Brain microvascular endothelial cell (primary cell): ENCODE measurements around the gene CRAT.

Experiments used
- DNase-seq: peaks from one replicate; pipeline ENCODE4 v3.0.0-alpha.2; 2020
- H3K27ac ChIP-seq: fragments of 250-450 bp; sonication (Bioruptor Pico); 2 replicates; pipeline ENCODE4 v1.5.1; 2020; ENCODE audit warnings: mild to moderate bottlenecking, moderate library complexity
- H3K27me3 ChIP-seq: fragments of 250-450 bp; sonication (Bioruptor Pico); replicated peaks from 2 replicates; pipeline ENCODE4 v1.5.1; 2020; ENCODE audit warnings: mild to moderate bottlenecking
- H3K36me3 ChIP-seq: fragments of 250-450 bp; sonication (Bioruptor Pico); replicated peaks from 2 replicates; pipeline ENCODE4 v1.5.1; 2020; ENCODE audit warnings: mild to moderate bottlenecking
- H3K4me3 ChIP-seq: 2 replicates; pipeline ENCODE4 v1.5.1; 2011; ENCODE audit warnings: low read depth, mild to moderate bottlenecking, control low read depth, low read length, moderate library complexity
- in situ Hi-C: cut with HindIII; loops from 2 replicates; pipeline ENCODE4 v1.10.0; 2017; ENCODE audit warnings: low sequenced_read_pairs, low pct_ligation_motif_present
- TF ChIP-seq, protein P1 (sequence below): IDR thresholded peaks from 2 replicates; pipeline ENCODE4 v1.5.1; 2011; ENCODE audit warnings: low read depth, mild to moderate bottlenecking, moderate library complexity, low read length, control low read depth, inconsistent platforms; ENCODE audit errors: missing control alignments

The CRAT gene

DNA sequence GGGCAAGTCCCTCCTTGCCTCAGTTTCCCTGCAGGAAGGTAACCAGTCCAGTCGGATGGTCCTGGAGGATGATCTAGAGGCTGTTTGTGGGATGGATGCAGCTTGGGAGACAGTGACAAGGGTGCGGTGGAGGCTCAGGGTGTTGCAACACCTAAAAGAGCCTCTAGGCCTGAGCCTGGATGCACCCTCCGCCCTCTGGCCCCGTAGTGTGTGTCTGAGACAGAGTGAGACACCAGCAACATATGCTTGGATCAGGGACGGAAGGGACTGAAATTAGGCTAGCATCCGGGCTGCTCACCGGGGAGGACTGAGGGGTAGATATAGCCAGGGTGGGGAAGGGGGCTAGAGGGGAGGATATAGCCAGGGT, 1.1 kb downstream of the CRAT start:
- in situ Hi-C loops: no loop called here
- DNase-seq: no peak
- TF ChIP-seq, protein P1, sequence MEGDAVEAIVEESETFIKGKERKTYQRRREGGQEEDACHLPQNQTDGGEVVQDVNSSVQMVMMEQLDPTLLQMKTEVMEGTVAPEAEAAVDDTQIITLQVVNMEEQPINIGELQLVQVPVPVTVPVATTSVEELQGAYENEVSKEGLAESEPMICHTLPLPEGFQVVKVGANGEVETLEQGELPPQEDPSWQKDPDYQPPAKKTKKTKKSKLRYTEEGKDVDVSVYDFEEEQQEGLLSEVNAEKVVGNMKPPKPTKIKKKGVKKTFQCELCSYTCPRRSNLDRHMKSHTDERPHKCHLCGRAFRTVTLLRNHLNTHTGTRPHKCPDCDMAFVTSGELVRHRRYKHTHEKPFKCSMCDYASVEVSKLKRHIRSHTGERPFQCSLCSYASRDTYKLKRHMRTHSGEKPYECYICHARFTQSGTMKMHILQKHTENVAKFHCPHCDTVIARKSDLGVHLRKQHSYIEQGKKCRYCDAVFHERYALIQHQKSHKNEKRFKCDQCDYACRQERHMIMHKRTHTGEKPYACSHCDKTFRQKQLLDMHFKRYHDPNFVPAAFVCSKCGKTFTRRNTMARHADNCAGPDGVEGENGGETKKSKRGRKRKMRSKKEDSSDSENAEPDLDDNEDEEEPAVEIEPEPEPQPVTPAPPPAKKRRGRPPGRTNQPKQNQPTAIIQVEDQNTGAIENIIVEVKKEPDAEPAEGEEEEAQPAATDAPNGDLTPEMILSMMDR: no peak
- no peaks in the 10 kb centered on the region for H3K36me3 ChIP-seq
- H3K27me3 ChIP-seq: no peaks in the 10 kb centered on the region
- no peak overlapping the region for H3K4me3 ChIP-seq
- H3K27ac ChIP-seq: no peak overlapping the region

DNA sequence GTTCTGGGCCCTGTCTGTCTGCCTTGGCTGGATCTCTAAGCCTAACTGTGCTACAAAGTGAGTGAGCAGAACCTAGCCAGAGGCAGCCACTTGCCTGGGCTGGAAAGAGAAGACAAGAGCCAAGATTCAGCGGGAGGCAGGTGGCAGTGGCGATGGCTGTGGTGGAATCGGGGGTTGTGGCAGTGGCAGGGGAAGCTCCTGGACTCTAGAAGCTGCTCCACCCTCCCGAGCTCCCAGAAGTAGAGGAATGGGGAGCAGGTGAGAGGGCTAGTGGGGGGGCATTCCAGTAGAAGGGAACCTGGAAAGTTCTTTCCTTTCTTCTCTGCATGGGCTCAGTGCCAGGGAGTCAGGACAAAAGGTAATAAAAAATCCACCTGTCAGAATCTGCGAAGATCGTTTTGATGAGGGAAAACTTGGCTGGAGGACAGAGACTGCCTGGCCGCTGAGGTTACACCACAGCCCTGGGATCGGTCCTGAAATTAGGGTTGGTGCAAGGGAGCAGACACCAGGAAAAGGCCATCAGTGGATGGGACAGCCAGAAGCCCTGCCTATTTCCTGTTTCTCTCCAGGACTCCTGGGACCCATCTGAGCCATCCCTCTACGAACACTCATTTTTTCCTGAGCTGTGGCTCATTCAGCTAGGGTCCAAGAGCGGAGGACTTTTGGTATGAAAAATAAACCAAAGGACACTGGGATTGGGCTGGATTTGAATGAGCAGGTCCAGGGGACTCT, 1.6 kb downstream of the CRAT start:
- no peaks in the 10 kb centered on the region for H3K27me3 ChIP-seq
- in situ Hi-C loops: no loop called here
- TF ChIP-seq, protein P1: no peak
- no peaks in the 10 kb centered on the region for H3K36me3 ChIP-seq
- H3K4me3 ChIP-seq: no peak overlapping the region
- no peak for DNase-seq
- no peak overlapping the region for H3K27ac ChIP-seq

DNA sequence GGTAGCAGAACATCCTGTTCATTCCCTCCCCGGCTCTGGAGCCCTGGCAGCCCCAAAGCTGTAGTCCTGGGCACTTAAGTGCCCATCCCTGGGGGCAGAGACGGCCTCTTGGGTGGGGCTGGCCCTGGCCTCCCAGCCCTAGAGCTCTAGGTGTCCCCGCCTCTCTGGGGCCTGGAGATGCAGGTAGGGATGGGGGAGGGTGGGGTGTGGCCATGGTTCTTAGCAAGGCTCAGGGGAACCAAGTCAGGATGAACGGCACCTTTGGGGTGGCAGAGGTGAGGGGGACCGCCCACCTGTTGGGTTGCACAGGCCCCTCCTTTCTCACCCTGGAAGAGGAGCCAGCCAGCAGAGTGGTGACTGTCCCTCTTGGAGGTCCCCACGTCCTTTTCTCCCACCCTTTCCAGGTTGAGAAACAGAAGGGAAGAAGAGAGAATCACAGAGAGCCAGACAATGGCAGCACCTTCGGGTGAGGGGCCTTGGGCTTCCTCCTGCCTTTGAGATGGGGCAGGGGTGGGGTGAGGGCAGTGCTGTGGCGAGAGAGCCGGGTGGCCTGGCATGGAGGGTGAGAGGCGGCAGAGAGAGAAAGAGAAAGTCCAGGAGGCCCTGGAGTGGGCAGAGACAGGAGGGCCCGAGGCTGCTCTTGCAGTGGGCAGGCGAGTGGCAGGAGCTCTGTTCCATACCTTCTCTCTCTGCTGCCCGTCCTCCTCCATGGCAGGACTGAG, 2.3 kb downstream of the CRAT start:
- no peak overlapping the region for H3K4me3 ChIP-seq
- H3K27ac ChIP-seq: no peak overlapping the region
- no peak for DNase-seq
- in situ Hi-C loops: no loop called here
- no peaks in the 10 kb centered on the region for H3K36me3 ChIP-seq
- TF ChIP-seq, protein P1: no peak
- H3K27me3 ChIP-seq: no peaks in the 10 kb centered on the region

DNA sequence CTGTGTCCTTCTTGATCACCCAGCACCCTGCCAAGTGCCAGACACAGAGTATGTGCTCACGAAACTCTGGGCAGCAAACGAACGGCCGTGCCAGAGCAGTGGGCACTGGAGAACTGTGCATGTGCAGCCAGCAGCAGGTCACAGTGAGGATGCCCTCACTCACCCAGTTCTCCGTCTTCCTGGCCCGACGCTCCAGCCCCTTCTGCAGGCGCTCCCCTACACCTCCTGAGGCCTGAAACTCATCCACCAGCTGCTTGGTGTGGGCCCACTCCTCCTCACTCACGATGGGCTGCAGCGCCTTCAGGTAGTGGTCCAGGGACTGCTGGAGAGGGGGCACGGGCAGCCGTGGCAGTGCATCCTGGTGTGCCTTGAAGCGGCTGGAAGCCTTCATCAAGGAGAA, 2.9 kb downstream of the CRAT start:
- TF ChIP-seq, protein P1: no peak
- Histone ChIP-seq H3K36me3 (no peaks in the 10 kb centered on the region), H3K27me3 (no peaks in the 10 kb centered on the region), H3K4me3 (no peak overlapping the region), H3K27ac (no peak overlapping the region)
- in situ Hi-C loops: no loop called here
- DNase-seq: no peak

DNA sequence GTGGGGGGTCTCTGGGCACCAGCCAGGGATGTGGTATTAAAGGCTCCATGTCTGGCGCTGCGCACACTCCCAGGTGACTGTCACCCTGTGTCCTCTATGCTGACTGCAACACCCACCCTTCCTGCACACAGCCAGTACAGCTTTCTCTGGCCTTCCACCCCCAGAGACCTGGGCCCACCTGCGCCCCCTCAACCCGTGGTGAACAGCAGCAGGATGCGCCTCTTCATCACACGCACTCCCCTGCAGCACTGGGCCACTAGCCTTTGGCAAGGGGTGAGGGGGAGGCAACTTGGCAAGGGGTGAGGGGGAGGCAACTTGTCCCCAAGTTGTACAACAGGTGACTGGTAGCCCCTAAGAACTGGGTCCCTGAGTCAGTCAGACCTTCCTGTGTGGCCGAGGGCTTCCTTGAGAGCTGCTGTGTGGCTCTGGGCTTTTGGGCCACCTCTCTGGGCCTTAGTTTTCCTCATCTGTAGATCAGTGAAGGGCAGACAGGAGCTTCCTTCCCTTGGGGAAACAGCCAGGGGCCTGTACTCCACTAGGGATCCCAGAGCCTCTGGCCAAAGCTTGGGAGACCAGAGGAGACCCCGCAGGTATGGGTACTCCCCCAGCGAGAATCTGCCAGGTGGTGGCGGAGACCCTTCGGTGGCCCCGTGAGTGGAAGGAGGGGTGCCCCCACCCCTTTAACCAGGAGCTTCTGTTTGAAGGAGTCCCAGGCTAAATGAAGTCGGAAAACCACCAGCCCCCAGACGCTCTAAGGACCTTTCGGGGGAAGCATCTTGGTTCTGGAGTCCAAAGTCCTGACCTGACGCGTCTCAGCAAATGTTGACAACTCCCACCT, 4.5 kb downstream of the CRAT start:
- TF ChIP-seq, protein P1: no peak
- in situ Hi-C loops: no loop called here
- Histone ChIP-seq H3K27me3 (no peaks in the 10 kb centered on the region), H3K36me3 (no peaks in the 10 kb centered on the region), H3K27ac (no peak overlapping the region), H3K4me3 (no peak overlapping the region)
- no peak for DNase-seq
